Measurements from ENCODE around the gene PIGU.

The PIGU gene

DNA sequence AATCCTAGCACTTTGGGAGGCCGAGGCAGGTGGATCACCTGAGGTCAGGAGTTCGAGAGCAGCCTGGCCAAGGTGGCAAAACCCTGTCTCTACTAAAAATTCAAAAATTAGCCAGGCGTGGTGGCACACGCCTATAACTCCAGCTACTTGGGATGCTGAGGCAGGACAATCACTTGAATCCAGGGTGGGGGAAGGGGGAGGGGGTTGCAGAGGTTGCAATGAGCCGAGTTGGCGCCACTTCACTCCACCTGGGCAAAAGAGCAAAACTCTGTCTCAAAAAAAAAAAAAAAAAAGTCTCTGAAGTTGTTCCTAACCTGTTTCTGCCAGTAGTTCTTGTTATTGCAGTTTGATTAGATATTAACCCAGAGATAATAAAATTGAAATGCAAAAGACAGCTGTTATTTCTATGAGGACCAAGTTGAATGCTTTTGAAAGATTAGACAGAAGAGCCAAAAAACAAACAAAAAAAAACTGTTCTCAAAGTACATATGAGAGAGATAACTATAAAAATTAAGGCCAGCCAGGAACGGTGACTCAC is 22.6 kb downstream of the PIGU start:
- DNase-seq, result no peak

DNA sequence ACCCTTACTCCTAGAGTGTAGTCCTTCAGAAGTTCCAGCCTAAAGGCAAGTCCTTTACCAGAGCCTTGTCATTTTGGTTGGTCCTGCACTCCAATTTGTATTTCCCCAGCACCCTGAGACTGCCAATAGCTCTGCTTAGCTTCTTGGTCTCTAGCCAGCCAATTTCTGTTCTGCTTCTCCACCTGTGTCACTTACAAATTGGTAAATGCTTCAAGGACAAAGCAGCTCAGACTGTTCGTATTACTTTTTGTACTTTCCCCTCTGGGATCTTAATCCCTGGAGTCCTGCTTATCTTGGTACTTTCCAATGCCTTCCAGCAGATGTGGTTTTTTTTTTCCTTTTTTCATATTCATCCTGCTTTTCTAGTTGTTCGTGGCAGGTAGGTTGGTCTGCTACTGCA is 25.7 kb downstream of the PIGU start:
- no peak for DNase-seq

DNA sequence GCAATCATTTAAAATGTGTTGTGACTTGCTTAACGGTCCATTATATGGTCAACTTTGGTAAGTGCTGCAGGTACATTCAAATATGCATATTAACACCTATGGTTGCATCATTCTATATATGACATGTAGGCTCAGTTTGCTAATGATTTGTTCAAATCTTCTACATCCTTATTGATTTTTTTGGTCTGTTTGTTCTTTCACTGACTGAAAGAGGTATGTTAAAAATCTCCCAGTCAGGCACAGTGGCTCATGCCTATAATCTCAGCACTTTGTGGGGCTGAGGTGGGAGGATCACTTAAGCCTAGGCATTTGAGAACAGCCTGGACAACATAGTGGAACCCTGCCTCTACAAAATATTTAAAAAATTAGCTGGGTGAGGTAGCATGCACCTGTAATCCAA is 29.2 kb downstream of the PIGU start:
- no peak for DNase-seq

DNA sequence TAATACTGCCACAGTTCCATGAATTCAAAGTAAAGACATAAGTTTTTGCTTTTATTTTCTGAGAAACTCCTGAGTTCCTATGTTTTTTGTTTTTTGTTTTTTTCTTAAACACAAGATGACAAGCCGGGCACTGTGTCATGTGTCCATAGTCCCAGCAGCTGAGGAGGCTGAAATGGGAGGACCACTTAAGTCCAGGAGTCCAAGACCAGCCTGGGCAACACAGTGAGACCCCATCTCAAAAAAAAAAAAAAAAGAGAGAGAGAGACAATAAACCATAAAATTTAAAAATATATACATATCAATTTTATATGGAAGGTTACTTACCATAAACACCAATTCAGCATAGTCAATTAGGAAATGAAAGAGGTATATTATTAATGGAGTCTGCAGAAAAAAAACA is 31.9 kb downstream of the PIGU start:
- no peak for DNase-seq

DNA sequence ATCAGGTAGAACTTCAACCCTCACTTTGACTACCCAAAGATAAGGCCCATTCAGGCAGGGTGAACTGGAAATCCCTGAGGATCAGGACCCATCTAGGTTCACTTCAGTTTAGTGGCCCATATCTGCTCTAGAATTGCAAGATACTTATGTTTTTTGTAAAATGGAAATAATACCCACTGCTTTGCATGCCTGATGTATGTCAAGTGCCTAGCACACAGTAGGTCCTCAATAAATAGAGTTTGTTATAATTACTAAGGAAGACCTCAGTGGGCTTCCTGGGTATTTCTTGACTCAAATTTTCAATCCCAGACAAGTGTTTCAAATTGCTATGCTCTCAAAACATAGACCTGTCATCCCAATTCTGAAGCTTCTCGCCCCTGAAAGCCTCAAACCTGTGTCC is 32.5 kb downstream of the PIGU start:
- DNase-seq, result no peak

DNA sequence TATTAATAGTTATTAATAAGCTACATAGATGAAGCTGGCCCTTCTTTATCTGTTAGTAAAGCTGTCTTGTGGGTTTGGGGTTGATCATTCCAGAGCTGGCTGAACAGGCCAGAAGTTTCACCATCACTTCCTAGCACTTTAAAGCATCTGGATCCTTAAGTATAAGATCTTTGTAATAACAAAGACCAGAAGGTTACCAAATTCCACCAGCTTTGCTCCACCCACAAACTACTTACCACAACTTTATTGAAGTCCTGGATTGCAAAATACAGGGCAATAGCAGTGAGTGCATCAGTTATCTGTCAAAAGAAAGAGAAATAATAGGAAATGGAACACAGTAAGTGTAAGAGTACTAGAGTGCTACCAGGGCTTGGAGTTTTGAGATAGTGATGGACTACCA is 33.0 kb downstream of the PIGU start:
- DNase-seq, result no peak

DNA sequence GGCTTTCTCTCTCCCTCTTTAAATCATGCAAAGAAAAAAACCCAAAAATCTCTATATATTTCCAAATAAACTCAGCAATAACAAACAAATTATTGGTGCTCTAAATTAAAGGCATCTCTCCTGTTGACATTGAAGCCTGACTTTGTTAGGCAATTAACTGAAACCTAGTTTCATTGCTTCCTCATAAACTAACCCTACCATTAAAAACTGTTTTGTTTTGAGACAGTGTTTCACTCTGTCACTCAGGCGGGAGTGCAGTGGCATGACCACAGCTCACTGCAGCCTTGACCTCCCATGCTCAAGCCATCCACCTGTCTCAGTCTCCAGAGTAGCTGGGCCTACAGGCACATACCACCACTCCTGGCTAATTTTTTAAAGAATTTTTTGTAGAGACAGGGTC is 34.9 kb downstream of the PIGU start:
- DNase-seq, result no peak

DNA sequence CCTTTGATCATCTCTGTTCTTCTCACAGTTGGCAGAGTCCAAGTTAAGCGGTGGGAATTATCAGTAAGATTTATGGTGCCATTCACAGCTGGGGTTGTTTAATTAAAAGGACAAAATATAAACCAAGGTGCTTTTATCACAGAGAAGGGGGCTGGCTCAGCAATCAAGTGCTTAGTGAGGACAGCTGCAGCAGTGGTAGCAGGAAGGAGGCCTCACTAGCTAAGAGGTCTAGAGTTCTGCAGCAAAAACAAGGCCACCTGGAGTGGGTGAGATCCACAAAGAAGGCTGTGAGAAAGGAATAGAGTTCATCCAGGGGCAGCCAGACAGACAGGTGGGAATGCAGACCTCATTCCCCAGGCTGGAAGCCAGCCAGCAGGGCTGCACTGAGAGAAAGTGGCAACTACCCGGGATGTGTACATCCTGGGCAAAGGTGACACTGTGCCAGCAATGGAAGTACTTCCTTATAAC is 37.1 kb downstream of the PIGU start:
- no peak for DNase-seq

DNA sequence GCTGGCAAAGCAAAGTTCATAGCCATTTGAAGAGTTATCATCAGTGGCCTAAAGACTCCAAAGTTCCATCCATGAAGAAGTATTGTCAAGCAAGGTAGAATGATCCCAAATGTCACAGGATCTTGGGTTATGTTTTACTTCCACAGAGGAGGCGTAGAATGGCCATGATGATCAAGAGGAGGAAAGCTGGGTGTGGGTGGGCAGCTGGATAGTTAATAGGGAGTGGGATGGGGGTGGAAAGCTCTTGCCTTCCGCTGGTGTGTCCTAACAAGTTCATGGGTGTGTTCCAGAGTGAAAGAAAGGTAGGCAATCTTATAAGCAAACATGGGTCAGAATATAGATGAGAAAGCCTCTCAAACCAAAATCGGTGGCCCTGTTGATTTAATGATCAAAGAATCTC is 38.4 kb downstream of the PIGU start:
- DNase-seq, result no peak

DNA sequence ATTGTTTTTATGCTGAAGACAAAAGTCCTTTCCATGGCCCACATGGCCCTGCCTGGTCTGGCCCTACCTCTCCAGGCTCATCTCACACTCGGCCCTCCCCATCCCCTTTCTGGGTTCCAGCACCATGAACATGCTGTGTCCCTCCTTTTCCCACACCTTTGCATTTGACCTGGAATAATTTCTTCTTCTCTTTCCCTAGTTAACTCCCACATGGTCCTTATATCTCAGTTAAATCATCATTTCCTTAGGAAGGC is 38.9 kb downstream of the PIGU start:
- no peak for DNase-seq

DNA sequence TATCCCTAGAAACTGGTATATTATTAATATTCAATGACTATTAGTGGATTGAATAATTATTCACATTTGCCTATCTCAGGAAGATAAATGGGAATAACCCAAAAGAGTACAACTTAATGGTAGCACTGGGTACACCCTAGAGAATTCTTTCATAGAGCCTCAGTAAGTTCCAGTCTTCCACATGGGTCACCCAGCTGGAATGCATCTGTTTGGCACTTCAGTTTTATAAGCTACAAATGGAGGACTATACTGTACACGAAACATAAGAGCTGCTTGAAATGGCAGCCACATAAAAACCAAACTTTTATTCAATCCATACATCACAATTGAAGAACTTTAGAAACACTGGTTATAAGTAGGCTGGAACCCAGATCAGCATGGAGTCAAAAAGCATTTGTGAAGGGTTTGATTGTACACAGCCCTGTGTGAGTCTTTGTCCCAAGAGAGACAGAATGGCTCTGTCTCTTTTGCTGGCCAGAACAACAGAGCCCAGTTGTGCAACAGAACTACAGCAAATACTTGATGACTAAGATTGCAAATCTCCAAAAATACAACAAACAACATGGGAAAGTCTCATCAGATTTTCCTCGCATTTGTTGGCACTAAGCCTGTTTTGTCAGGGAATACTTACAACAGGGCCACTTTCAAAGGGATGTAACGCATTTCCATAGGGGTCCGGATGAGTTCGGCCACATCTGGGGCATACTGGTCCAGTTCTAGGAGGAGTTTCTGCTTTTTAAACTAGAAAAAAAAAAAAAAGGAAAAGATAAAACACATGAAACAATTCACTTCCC is 39.5 kb downstream of the PIGU start:
- no peak for DNase-seq

DNA sequence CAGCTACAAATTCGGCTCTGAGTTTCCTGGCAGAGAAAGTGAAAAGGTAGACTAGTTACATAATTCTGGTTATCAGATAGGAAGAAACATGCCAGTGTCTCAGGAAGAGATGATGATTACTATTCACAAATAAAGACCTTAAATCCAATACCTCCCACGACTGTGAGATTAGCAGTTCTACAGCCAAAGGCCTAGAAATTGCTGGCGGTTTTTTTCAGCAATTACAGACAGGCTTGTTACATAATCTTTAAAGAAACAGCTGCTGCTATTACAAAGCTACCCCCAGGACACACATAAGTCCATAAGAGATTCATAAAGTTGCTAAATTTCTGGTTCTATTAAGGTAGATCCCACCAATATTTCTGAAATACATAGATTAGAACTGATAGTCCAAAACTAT is 40.2 kb downstream of the PIGU start:
- no peak for DNase-seq

DNA sequence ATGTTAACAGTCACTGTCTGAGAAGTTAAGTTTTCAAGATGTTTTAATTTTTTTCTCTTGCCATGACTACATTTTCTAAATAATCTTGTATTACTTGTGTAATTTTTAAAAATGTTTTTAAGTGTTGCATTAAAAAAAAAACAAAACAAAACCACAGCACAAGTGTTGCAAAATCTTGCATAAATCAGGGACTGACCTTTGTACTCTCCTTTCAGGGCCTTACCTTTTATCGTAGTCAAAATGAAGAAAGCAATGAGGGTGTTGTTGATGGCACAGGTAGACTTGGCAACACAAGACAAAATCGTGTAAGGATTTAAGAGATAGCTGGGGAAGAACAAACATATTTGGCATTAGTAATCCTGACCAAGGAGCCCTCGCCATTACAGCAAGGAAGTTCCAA is 42.5 kb downstream of the PIGU start:
- DNase-seq, result no peak

DNA sequence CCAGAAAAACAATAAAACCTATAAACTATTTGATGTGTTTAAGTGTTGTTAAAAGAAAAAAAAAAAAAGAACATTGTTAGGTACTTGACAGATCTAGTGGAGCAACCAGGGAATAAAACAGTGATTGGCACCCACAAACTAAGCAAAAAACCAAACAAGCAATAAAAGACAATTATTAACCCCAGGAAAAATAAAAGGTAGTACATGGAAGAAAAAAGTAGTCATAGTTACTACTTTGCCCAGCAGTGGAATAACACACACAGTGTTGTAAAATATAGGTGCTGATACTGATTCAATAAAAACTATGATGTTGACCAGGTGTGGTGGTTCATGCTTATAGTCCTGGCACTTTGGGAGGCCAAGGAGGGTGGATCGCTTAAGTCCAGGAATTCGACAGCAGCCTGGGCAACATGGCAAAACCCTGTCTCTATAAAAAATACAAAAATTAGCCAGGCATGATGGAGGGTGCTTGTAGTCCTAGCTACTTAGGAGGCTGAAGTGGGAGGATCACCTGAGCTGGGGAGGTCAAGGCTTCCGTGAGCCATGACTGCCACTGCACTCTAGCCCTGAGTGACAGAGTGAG is 43.9 kb downstream of the PIGU start:
- no peak for DNase-seq

DNA sequence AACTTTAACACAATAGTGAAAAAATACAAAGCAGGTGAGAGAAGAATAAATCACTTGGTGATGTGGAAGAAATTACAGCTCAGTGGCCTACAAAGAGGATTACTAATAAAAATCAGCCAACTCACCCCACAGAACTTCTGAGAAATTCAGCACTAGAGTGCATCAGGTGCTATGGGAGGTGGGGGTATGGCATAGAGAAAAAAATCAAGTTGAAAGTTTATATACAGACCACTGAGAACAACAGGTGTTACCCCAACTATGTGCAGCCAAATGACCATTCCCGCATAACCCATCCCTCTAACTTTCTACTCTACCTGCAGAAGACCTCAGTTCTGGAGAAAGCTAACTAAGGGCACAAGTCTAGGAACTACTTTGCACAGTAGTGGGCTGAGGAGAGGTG is 47.0 kb downstream of the PIGU start:
- DNase-seq, result no peak

DNA sequence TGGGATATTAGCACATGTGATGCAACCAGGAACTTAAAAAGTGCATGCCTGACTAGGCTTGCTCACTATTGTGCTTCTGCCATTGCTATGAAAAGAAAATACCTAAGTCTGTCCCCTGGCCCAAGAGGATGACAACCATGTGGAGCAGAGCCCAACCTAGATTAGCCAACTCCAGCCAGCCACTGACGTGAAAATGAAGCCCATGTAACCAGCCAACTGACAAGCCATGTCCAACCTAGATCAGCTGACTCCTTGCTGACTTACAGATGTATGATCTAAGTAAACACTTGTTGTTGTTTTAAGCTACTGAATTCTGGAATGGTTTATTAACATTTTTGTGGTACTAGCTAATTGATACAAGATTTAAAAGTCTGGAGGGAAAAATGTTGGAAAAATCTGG is 47.5 kb downstream of the PIGU start:
- DNase-seq, result no peak

DNA sequence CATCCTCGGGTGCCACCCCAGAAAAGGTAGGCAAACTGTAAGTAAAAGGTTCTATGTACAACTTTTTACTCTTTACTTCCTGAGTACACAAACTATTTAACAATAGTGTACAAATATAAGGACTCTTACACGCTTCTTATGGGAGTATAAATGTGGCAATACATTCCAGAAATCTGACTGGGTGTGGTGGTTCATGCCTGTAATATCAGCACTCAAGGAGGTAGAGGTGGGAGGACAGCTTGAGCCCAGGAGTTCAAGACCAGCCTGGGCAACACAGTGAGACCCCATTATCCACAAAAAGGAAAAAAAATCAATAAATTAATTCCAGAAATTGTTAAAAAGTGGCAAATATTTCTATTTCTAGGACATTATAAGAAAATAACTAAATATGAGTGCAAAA is 48.9 kb downstream of the PIGU start:
- no peak for DNase-seq

DNA sequence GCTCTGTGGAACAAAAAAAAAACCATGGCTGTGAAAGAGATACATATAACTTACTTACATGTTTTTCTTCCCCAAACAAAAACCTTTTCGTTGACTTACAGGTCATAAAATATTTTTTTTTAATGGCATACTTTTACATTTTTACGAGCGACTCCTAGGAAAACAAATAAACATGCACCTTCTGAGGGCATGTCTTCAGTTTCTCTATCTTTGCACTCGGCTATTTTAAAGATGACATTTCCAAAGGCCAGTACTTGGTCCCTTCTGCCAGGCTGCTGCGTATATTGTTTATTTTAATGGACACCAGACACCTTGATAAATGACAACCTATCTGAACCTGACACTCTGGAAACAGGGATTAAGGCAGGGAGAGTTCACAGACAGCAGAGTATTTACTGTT is 49.4 kb downstream of the PIGU start:
- DNase-seq, result no peak

DNA sequence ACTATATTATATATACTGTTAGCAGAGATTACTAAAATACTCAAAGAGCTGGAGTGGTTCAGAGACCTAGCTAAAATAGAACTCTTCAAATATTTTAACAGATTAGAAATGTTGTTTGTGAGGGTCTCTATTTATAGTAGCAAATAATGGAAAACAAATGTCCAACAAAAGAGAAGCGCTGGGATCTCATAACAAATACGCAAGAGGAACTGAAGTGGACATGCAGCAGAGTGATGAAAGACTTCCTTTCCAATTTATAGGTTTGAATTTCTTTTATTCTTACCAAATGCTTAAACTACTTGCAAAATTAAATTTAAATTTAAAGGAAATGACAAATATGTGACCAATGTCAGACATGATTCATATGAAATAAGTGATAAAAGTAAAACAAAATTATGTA is 49.9 kb downstream of the PIGU start:
- DNase-seq, result no peak

DNA sequence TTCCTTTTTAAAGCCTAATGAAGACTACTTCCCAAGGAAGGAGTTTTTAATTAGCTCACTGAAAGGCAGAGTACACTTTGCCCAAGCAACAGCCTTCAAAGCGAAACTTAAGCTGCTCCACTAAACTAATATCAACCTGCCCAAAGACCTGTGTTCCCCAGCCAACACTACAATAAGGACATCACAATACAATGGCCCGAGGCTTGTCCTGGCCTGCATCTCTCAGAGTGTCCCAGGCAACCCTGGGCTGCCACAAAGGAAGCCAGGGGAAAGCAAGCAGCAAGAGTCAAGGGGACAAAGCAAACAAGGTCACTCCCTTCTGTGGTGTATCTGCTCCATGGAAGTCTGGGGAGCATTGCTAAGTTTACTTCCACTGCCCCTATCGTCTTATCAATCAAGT is 52.3 kb downstream of the PIGU start:
- DNase-seq, result no peak

DNA sequence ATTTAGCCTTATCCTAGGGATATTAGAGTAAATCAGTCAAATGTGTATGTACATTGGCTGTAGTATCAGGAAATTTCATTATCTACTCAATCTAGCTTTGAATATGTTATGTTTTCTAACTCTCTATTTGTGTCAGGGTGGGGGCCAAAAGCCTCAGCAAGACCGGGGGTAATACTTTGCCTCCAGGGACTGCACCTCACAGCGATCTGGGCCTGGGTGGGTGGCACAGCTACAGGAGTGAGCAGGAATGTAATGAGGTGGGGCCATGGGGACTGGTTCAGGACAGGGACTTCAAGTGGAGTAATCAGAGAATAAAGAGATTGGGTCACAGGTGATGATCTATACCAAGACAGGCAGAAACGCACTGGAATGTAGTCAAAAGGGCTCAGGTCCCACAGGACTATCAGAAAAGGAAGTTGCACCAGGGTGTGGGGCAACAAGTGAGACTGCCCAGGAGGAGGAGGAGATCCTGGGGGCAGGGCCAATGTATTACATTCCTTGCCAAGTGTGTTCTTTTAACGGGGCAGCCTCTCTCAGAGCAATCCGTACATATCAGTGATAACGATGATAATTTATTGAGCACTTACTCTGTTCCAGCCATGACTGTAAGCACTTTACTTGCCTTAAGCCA is 54.0 kb downstream of the PIGU start:
- DNase-seq, result no peak

DNA sequence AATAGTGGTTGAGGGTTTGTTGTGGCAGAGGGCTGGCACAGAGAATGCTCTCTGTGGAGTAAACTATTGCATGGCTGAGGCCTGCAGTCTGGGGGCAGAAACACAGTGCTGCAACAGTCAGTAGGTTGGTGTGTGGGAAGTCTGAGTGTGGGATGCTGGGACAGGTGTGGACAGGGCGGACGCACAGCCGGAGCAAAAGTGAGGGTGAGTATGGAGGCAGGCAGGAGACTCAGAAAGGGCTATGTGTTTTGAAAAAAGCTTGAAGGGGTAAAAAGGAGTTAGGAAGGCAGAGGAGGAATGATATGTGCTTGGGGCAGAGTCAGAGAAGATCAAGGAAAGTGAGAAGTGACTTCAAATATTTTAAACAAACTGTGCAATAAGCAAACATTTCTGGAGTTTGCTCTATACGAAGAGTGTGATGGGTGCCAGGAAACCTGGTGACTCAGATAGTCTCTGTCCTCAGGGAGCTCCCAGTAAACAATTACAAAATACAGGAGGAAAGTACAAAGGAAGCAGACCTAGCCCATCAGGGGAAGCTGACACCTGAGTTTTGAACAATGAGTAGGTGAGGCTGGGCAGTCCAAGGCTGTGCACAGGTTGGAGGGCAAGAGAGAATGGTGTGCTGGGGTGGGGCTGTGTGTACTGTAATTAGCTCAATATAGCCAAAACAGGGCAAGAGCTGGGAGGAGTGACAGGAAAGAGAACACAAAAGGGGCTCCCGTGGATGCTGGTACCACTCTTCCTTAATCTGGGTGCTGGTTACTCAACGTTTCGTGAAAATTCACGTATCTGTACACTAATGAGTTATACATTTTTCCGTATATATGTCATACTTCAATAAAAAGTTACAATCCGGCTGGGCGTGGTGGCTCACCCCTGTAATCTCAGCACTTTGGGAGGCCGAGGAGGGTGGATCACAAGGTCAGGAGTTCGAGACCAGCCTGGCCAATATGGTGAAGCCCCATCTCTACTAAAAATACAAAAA is 55.2 kb downstream of the PIGU start:
- DNase-seq, result no peak

DNA sequence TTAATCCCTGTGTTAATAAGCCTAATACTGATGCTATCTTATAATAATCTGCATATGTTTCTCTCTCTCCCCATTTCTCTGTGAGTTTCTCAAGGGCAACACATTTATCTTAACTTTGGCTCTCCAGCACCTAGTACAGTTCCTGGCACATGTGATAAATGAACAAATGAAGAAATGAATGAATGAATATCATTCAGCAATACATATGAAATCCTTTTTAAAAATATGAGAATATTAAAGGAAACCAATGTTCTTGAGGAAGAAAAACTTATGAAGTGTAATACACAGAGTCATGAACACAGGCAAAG is 55.9 kb downstream of the PIGU start:
- no peak for DNase-seq

DNA sequence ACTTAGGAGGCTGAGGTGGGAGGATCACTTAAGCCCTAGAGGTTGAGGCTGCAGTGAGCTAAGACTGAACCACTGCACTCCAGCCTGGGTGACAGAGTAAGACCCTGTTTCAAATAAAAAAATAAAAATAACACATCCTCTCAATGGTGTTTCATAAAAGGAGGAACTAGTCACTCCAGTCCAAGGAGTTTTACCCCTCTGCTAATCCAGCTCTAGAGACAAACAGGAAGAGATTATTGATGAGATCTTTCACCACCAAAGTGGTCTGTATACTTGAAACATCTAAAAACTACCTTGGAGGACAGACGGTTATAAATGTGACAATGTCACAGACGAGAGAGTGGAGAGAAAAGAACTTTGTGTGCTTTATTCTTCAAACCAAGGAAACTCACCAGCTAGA is 58.2 kb downstream of the PIGU start:
- no peak for DNase-seq
